OCI-LY7 (cell line): ENCODE measurements around the gene SESN3. TPM values are rescaled to one million over a fixed set of nuclear protein-coding genes. Genes with fewer than 3 reads are reported as not detected.

Source experiments
- BruUV-seq: library from RNA; stranded (reverse); fragments of 400-500 nt; replicated peaks from 2 replicates; lab custom pipeline; 2021; lab: Mats Ljungman, UMichigan
- CTCF ChIA-PET: fragments of 300-600 bp; sonication (Branson Sonifier 250); formaldehyde crosslinking; loops from one replicate; lab custom pipeline; 2022; ENCODE audit warnings: antibody characterized with exemption; ENCODE audit not compliant: unreplicated experiment; lab: Charles Lee
- POLR2A ChIA-PET: fragments of 300-600 bp; sonication (Branson Sonifier 250); formaldehyde crosslinking; loops from one replicate; lab custom pipeline; 2022; ENCODE audit warnings: antibody characterized with exemption; lab: Charles Lee
- DNase-seq: peaks from one replicate; pipeline ENCODE4 v3.0.0-alpha.2; 2015; ENCODE audit warnings: low spot score
- H2AFZ ChIP-seq: fragments of 200-600 bp; sonication (generic), shearing (Covaris generic); 2 replicates; pipeline ENCODE4 v1.6.1; 2014; ENCODE audit warnings: mild to moderate bottlenecking, antibody characterized with exemption, low read length, moderate library complexity
- H3K27ac ChIP-seq: fragments of 200-600 bp; sonication (generic); 2 replicates; pipeline ENCODE4 v1.5.1; 2014; ENCODE audit warnings: mixed run types, low read depth, mild to moderate bottlenecking, moderate library complexity, low read length, inconsistent platforms; ENCODE audit not compliant: poor library complexity, severe bottlenecking
- H3K36me3 ChIP-seq: fragments of 200-600 bp; sonication (generic); 2 replicates; pipeline ENCODE4 v1.6.1; 2014; ENCODE audit warnings: mild to moderate bottlenecking, antibody characterized with exemption, low read length, moderate library complexity, mixed read lengths; ENCODE audit not compliant: insufficient read depth
- H3K4me1 ChIP-seq: fragments of 200-600 bp; sonication (generic); 2 replicates; pipeline ENCODE4 v1.5.1; 2014; ENCODE audit warnings: mild to moderate bottlenecking, low read length; ENCODE audit not compliant: insufficient read depth, poor library complexity, severe bottlenecking
- H3K4me2 ChIP-seq: fragments of 200-600 bp; sonication (generic); 2 replicates; pipeline ENCODE4 v1.6.1; 2014; ENCODE audit warnings: mild to moderate bottlenecking, low read length
- H3K4me3 ChIP-seq: fragments of 200-600 bp; sonication (generic); 2 replicates; pipeline ENCODE4 v1.5.1; 2014; ENCODE audit warnings: mild to moderate bottlenecking, low read depth, low read length; ENCODE audit not compliant: poor library complexity, severe bottlenecking
- H3K79me2 ChIP-seq: fragments of 200-600 bp; sonication (generic); 2 replicates; pipeline ENCODE4 v1.6.1; 2016; ENCODE audit warnings: low read depth, mild to moderate bottlenecking, low read length, moderate library complexity, mixed read lengths; ENCODE audit not compliant: insufficient read depth
- H3K9me2 ChIP-seq: fragments of 200-600 bp; sonication (generic); 2 replicates; pipeline ENCODE4 v1.6.1; 2016; ENCODE audit warnings: mild to moderate bottlenecking, low read length, mixed read lengths; ENCODE audit not compliant: insufficient read depth
- H3K9me3 ChIP-seq: fragments of 200-600 bp; sonication (generic); 2 replicates; pipeline ENCODE4 v1.6.1; 2014; ENCODE audit warnings: mild to moderate bottlenecking, mixed run types, low read length, mixed read lengths
- H4K20me1 ChIP-seq: fragments of 200-600 bp; sonication (generic); 2 replicates; pipeline ENCODE4 v1.6.1; 2014; ENCODE audit warnings: mild to moderate bottlenecking, antibody characterized with exemption, low read length, moderate library complexity, mixed read lengths; ENCODE audit not compliant: insufficient read depth
- CTCF ChIP-seq: fragments of 200-600 bp; sonication (generic); conservative IDR thresholded peaks from 2 replicates; pipeline ENCODE4 v1.5.1; 2014; ENCODE audit warnings: mild to moderate bottlenecking, antibody characterized with exemption, low read length, moderate library complexity, mixed read lengths
- EZH2phosphoT487 ChIP-seq: fragments of 200-600 bp; sonication (generic); IDR thresholded peaks from 2 replicates; pipeline ENCODE4 v1.6.1; 2018; ENCODE audit warnings: low read depth, borderline replicate concordance, mild to moderate bottlenecking, mixed run types, antibody characterized with exemption, low read length, moderate library complexity, mixed read lengths
- intact Hi-C: fragments of 100-400 bp; cut with micrococcal nuclease; formaldehyde crosslinking; loops from one replicate; pipeline ENCODE4 v1.10.0; 2022; ENCODE audit not compliant: unreplicated experiment
- total RNA-seq, 2 experiments: library from RNA; depleted of rRNA in 1 of 2; stranded (reverse); fragments of >200 nt in 1 of 2; shearing (Covaris generic) in 1 of 2; gene quantifications; 2 replicates each; pipeline ENCODE4 v1.2.3, GENCODE V29; 2014 to 2022

SESN3 gene
- total RNA-seq, 2 experiments from 2014 or later, result 4.4 to 9.6 TPM

GRCh38 chr11:95157824-95158223 is 73.2 kb downstream of the SESN3 start:
- POLR2A ChIA-PET, result interaction anchor here (1.5 to 1.7 kb wide), 2 partner anchors 11 to 545 kb away, joined by 4 to 5 read pairs; no protein-coding TSS in a partner anchor
- TF ChIP-seq CTCF, result no peak
- no peak for TF ChIP-seq EZH2phosphoT487

GRCh38 chr11:95156916-95157541 is 74.0 kb downstream of the SESN3 start:
- no peak for DNase-seq
- H3K36me3 ChIP-seq, result no peaks in the 10 kb centered on the region
- TF ChIP-seq CTCF (no peak), EZH2phosphoT487 (no peak)
- H2AFZ ChIP-seq, result no peak overlapping the region
- BruUV-seq, result no TSS peak
- H4K20me1 ChIP-seq, result no peaks in the 10 kb centered on the region
- ChIA-PET CTCF (no interaction called here), POLR2A (interaction anchor here (0.6 to 1.7 kb wide), 6 partner anchors 11 to 644 kb away, joined by 3 to 5 read pairs (median 4); no protein-coding TSS in a partner anchor)
- no peaks in the 10 kb centered on the region for H3K9me2 ChIP-seq
- no peaks in the 10 kb centered on the region for H3K9me3 ChIP-seq
- intact Hi-C loops, result no loop called here
- H3K4me1 ChIP-seq, result peaks cover 18% of the 10 kb centered on the region
- H3K4me2 ChIP-seq, result no peak overlapping the region
- H3K79me2 ChIP-seq, result no peaks in the 10 kb centered on the region
- no peak overlapping the region for H3K27ac ChIP-seq
- H3K4me3 ChIP-seq, result no peak overlapping the region

More at GRCh38 chr11:95157824-95158223, 73.2 kb downstream of the SESN3 start:
- H3K79me2 ChIP-seq, result no peaks in the 10 kb centered on the region
- H3K36me3 ChIP-seq, result no peaks in the 10 kb centered on the region
- intact Hi-C loops, result no loop called here
- no peaks in the 10 kb centered on the region for H3K9me3 ChIP-seq
- peaks cover 15% of the 10 kb centered on the region for H3K4me1 ChIP-seq
- CTCF ChIA-PET, result no interaction called here
- H2AFZ ChIP-seq, result no peak overlapping the region
- H3K4me3 ChIP-seq, result no peak overlapping the region
- H3K27ac ChIP-seq, result no peak overlapping the region
- no peaks in the 10 kb centered on the region for H3K9me2 ChIP-seq
- no peak overlapping the region for H3K4me2 ChIP-seq
- DNase-seq, result no peak
- H4K20me1 ChIP-seq, result no peaks in the 10 kb centered on the region
- BruUV-seq, result no TSS peak

- Histone ChIP-seq H4K20me1 (no peaks in the 10 kb centered on the region), H3K79me2 (no peaks in the 10 kb centered on the region), H3K27ac (no peak overlapping the region), H3K4me1 (peaks cover 23% of the 10 kb centered on the region), H3K9me2 (no peaks in the 10 kb centered on the region), H3K36me3 (no peaks in the 10 kb centered on the region), H3K4me2 (no peak overlapping the region), H3K9me3 (no peaks in the 10 kb centered on the region), H3K4me3 (no peak overlapping the region), H2AFZ (no peak overlapping the region)
- ChIA-PET POLR2A (interaction anchor here (1.0 to 1.7 kb wide), 3 partner anchors 10 to 547 kb away, joined by 4 to 5 read pairs (median 5); no protein-coding TSS in a partner anchor), CTCF (no interaction called here)
- DNase-seq, result no peak
- BruUV-seq, result no TSS peak
- intact Hi-C loops, result no loop called here
- TF ChIP-seq EZH2phosphoT487 (no peak), CTCF (no peak)
Observed at GRCh38 chr11:95156133-95156721, 74.8 kb downstream of the SESN3 start.
